A673 (cell line): Measurements from ENCODE around the gene AQP7. TPM values are rescaled to one million over a fixed set of nuclear protein-coding genes. Genes with fewer than 3 reads are reported as not detected.
"Not testable (repeated sequence)": the region's sequence is repeated elsewhere in the genome, so short reads cannot be mapped to it uniquely, and the experiment has no call there.

Experiments
- BruUV-seq: library from RNA; stranded (reverse); fragments of 400-500 nt; replicated peaks from 2 replicates; lab custom pipeline; 2021; lab: Mats Ljungman, UMichigan
- CTCF ChIA-PET: fragments of 300-600 bp; sonication (Branson Sonifier 250); formaldehyde crosslinking; loops from one replicate; lab custom pipeline; 2022; ENCODE audit warnings: antibody characterized with exemption; lab: Charles Lee
- POLR2A ChIA-PET: fragments of 300-600 bp; sonication (Branson Sonifier 250); formaldehyde crosslinking; loops from one replicate; lab custom pipeline; 2022; ENCODE audit warnings: antibody characterized with exemption; ENCODE audit not compliant: low non-redundant PET; lab: Charles Lee
- DNase-seq: peaks from one replicate; pipeline ENCODE4 v3.0.0-alpha.2; 2015; ENCODE audit warnings: low spot score
- H3K27ac ChIP-seq: fragments of 200-600 bp; sonication (generic); 2 replicates; pipeline ENCODE4 v1.5.1; 2016; ENCODE audit warnings: mixed run types, low read depth, mild to moderate bottlenecking, mixed read lengths, antibody characterized with exemption, low read length; ENCODE audit not compliant: poor library complexity, severe bottlenecking
- H3K27me3 ChIP-seq: fragments of 200-600 bp; sonication (generic); replicated peaks from 2 replicates; pipeline ENCODE4 v1.6.1; 2017; ENCODE audit warnings: mixed run types, low read depth, mild to moderate bottlenecking, mixed read lengths, antibody characterized with exemption, low read length; ENCODE audit not compliant: insufficient read depth, poor library complexity
- H3K36me3 ChIP-seq: fragments of 200-600 bp; sonication (generic); 2 replicates; pipeline ENCODE4 v1.6.1; 2016; ENCODE audit warnings: mixed run types, mild to moderate bottlenecking, mixed read lengths, antibody characterized with exemption, low read length; ENCODE audit not compliant: insufficient read depth, poor library complexity, severe bottlenecking
- H3K4me1 ChIP-seq: fragments of 200-600 bp; sonication (generic); 2 replicates; pipeline ENCODE4 v1.6.1; 2017; ENCODE audit warnings: mixed run types, mild to moderate bottlenecking, mixed read lengths, antibody characterized with exemption, low read length; ENCODE audit not compliant: insufficient read depth, poor library complexity, severe bottlenecking
- H3K4me3 ChIP-seq: fragments of 200-600 bp; sonication (generic); 2 replicates; pipeline ENCODE4 v1.5.1; 2016; ENCODE audit warnings: low read depth, mixed run types, mild to moderate bottlenecking, mixed read lengths, low read length; ENCODE audit not compliant: poor library complexity, severe bottlenecking
- H3K9me3 ChIP-seq: fragments of 200-600 bp; sonication (generic); 2 replicates; pipeline ENCODE4 v1.6.1; 2016; ENCODE audit warnings: mixed run types, low read depth, mild to moderate bottlenecking, mixed read lengths, antibody characterized with exemption, low read length; ENCODE audit not compliant: poor library complexity, severe bottlenecking
- CTCF ChIP-seq: fragments of 300-800, 200-600 bp; sonication (generic); conservative IDR thresholded peaks from 2 replicates; pipeline ENCODE4 v1.5.1; 2017; ENCODE audit warnings: low read depth, mild to moderate bottlenecking, antibody characterized with exemption, low read length, moderate library complexity, mixed read lengths
- EZH2 ChIP-seq: fragments of 200-600 bp; sonication (generic); IDR thresholded peaks from 2 replicates; pipeline ENCODE4 v1.6.1; 2017; ENCODE audit warnings: borderline replicate concordance, low read depth, mild to moderate bottlenecking, mixed read lengths, antibody characterized with exemption, low read length; ENCODE audit not compliant: poor library complexity, severe bottlenecking
- intact Hi-C: fragments of 100-400 bp; cut with micrococcal nuclease; formaldehyde crosslinking; loops from one replicate; pipeline ENCODE4 v1.10.0; 2022; ENCODE audit not compliant: unreplicated experiment
- total RNA-seq: library from RNA; stranded (reverse); gene quantifications from 2 replicates; pipeline ENCODE4 v1.2.3, GENCODE V29; 2021

The AQP7 gene
- total RNA-seq, 1 experiment from 2014 or later: not detected

- no peaks in the 10 kb centered on the region for H3K36me3 ChIP-seq
- no peak overlapping the region for H3K27ac ChIP-seq
- no peaks in the 10 kb centered on the region for H3K9me3 ChIP-seq
- no peak overlapping the region for H3K4me3 ChIP-seq
- no peak for DNase-seq
- intact Hi-C loops: no loop called here
- ChIA-PET POLR2A (no interaction called here), CTCF (no interaction called here)
- no peaks in the 10 kb centered on the region for H3K27me3 ChIP-seq
- TF ChIP-seq CTCF (no peak), EZH2 (no peak)
- H3K4me1 ChIP-seq: no peaks in the 10 kb centered on the region
- no TSS peak for BruUV-seq
Measured at GRCh38 chr9:33388110-33388994, 14.0 kb downstream of the AQP7 start.

- DNase-seq, H3K9me3 ChIP-seq, H3K36me3 ChIP-seq, H3K27me3 ChIP-seq, CTCF ChIA-PET, H3K27ac ChIP-seq, BruUV-seq, intact Hi-C loops, H3K4me1 ChIP-seq, POLR2A ChIA-PET, H3K4me3 ChIP-seq: not testable (repeated sequence)
Measured at GRCh38 chr9:33386998-33387397, 15.4 kb downstream of the AQP7 start.

- POLR2A ChIA-PET, H3K27ac ChIP-seq, CTCF ChIA-PET, H3K9me3 ChIP-seq, H3K36me3 ChIP-seq, H3K27me3 ChIP-seq, H3K4me1 ChIP-seq, DNase-seq, H3K4me3 ChIP-seq, BruUV-seq, intact Hi-C loops: not testable (repeated sequence)
Measured at GRCh38 chr9:33386641-33386996, 15.7 kb downstream of the AQP7 start.

- H3K27me3 ChIP-seq, H3K4me3 ChIP-seq, CTCF ChIA-PET, DNase-seq, H3K9me3 ChIP-seq, H3K4me1 ChIP-seq, H3K36me3 ChIP-seq, POLR2A ChIA-PET, intact Hi-C loops, BruUV-seq, H3K27ac ChIP-seq: not testable (repeated sequence)
Measured at GRCh38 chr9:33385979-33386640, 16.3 kb downstream of the AQP7 start.

GRCh38 chr9:33385536-33385935 lies 16.8 kb downstream of the AQP7 start:
- CTCF ChIA-PET, intact Hi-C loops, H3K4me3 ChIP-seq: not testable (repeated sequence)

GRCh38 chr9:33383396-33383795 lies 19.0 kb downstream of the AQP7 start:
- H3K36me3 ChIP-seq, H3K4me1 ChIP-seq, H3K27ac ChIP-seq, H3K27me3 ChIP-seq, DNase-seq, BruUV-seq, POLR2A ChIA-PET, H3K4me3 ChIP-seq, intact Hi-C loops, CTCF ChIA-PET, H3K9me3 ChIP-seq: not testable (repeated sequence)

More at GRCh38 chr9:33385536-33385935, 16.8 kb downstream of the AQP7 start:
- H3K27ac ChIP-seq, H3K27me3 ChIP-seq, H3K4me1 ChIP-seq, H3K9me3 ChIP-seq, POLR2A ChIA-PET, H3K36me3 ChIP-seq, BruUV-seq, DNase-seq: not testable (repeated sequence)
